PC-9 (cell line): ENCODE data around the gene FAT1.

Experiments used
- EZH2 ChIP-seq: fragments of 200-600 bp; sonication (generic); IDR thresholded peaks from 2 replicates; pipeline ENCODE4 v1.8.0; 2017; ENCODE audit warnings: antibody characterized with exemption, low read depth
- TF ChIP-seq, protein P1 (sequence below): fragments of 200-600 bp; sonication (generic); conservative IDR thresholded peaks from 2 replicates; pipeline ENCODE4 v1.6.1; 2017; ENCODE audit warnings: mixed run types, antibody characterized with exemption, mild to moderate bottlenecking, moderate library complexity

DNA sequence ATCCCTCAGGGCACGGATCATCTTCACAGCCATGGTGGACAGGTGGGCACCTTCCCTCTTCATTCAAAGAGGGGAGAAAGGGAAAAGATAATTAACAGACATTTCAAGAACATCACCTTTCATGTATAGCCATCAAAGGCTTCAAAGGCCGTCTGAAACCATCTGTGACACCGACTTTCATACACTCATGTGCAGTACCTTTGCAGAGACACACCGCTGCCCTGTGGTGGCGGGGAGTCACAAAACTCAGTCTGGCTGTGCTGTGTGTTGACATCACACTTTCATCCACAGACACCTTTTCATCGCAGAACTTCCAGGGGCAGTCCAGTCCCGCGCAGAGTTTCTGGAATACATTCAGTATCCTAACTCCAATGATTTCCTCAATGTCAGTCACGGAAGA is 120.7 kb downstream of the FAT1 start:
- TF ChIP-seq, protein P1, sequence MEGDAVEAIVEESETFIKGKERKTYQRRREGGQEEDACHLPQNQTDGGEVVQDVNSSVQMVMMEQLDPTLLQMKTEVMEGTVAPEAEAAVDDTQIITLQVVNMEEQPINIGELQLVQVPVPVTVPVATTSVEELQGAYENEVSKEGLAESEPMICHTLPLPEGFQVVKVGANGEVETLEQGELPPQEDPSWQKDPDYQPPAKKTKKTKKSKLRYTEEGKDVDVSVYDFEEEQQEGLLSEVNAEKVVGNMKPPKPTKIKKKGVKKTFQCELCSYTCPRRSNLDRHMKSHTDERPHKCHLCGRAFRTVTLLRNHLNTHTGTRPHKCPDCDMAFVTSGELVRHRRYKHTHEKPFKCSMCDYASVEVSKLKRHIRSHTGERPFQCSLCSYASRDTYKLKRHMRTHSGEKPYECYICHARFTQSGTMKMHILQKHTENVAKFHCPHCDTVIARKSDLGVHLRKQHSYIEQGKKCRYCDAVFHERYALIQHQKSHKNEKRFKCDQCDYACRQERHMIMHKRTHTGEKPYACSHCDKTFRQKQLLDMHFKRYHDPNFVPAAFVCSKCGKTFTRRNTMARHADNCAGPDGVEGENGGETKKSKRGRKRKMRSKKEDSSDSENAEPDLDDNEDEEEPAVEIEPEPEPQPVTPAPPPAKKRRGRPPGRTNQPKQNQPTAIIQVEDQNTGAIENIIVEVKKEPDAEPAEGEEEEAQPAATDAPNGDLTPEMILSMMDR = no peak
- TF ChIP-seq EZH2 = no peak
